Measurements from ENCODE around the gene SAMD5.

DNA sequence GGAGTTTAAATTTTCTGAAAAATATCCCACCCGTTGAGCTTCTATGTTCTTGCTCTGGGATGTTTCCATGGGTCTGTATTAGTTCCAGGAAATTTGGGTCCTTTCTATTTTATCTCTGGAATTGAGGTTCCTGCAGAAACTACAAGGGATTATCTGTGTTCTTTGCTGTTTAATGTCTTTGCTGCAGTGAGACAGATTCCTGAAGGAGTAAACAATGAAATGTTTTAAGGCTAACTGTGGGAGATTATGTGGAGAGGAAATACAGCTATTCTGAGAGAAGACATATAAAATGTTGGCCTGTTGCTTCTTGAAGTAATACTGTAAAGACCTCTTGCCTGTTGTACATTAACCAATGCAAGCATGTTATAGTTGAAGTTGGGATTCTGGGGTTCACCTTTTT is 43.5 kb downstream of the SAMD5 start:
- TF ChIP-seq ELF4 (IDR thresholded peaks at IDR 0.05) (no peak), L3MBTL2 (conservative IDR thresholded peaks at IDR 0.05) (no peak), FOXK2 (IDR thresholded peaks at IDR 0.05) (no peak), SUZ12 (IDR thresholded peaks at IDR 0.05) (no peak), TARDBP (IDR thresholded peaks at IDR 0.05) (no peak), CTBP1 (IDR thresholded peaks at IDR 0.05; ENCODE audit: borderline replicate concordance) (no peak), HDGF (IDR thresholded peaks at IDR 0.05; ENCODE audit: borderline replicate concordance) (no peak), ARNT (IDR thresholded peaks at IDR 0.05) (no peak)
